HepG2 (cell line): Measurements from ENCODE around the gene KIRREL3. TPM values are rescaled to one million over a fixed set of nuclear protein-coding genes. Genes with fewer than 3 reads are reported as not detected.

Experiments
- ATAC-seq: fragments of 200-7000 bp; cut with Tn5 transposase; 3 replicates; pipeline ENCODE4 v1.9.1; 2020; ENCODE audit warnings: mild to moderate bottlenecking, moderate library complexity
- BruUV-seq: library from RNA; stranded (reverse); fragments of 400-500 nt; replicated peaks from 2 replicates; lab custom pipeline; 2021; lab: Mats Ljungman, UMichigan
- CTCF ChIA-PET: fragments of 300-600 bp; formaldehyde crosslinking; extraction: SDS; loops from one replicate; lab custom pipeline; 2021; ENCODE audit warnings: low total read pairs, inconsistent platforms, low intra/inter-chr PET ratio; lab: Yijun Ruan, JAX
- POLR2A ChIA-PET: fragments of 350-600 bp; sonication (Branson Sonifier 250); formaldehyde crosslinking; loops from one replicate; lab custom pipeline; 2020; ENCODE audit warnings: antibody characterized with exemption, inconsistent platforms; lab: Yijun Ruan, JAX
- DNase-seq: peaks from one replicate; pipeline ENCODE4 v3.0.0-alpha.2; 2015; ENCODE audit warnings: low spot score
- FAIRE-seq: peaks from 3 replicates; lab custom pipeline; 2011; peaks lifted over from hg19 to GRCh38; lab: Jason Lieb, UNC
- H2AFZ ChIP-seq: one replicate; pipeline ENCODE4 v1.6.1; 2011; ENCODE audit warnings: low read length, inconsistent platforms
- H3K27ac ChIP-seq: fragments of 300-600 bp; 3 replicates; pipeline ENCODE4 v1.8.0; 2011; ENCODE audit warnings: mixed run types, mild to moderate bottlenecking, mixed read lengths, low read length, inconsistent platforms; ENCODE audit not compliant: insufficient read depth; ENCODE audit errors: extremely low read length
- H3K27me3 ChIP-seq, 2 experiments: fragments of 200-600 bp in 1 of 2; 2 replicates in 1 of 2; 3 replicates in 1 of 2; pipeline versions ENCODE4 v1.6.0 to v1.8.0; 2011; ENCODE audit warnings: low read length in 2 of 2, mild to moderate bottlenecking in 2 of 2, moderate library complexity in 2 of 2, inconsistent platforms in 1 of 2; ENCODE audit not compliant: insufficient read depth in 2 of 2, control insufficient read depth in 1 of 2
- H3K36me3 ChIP-seq, 2 experiments: fragments of 200-600 bp in 1 of 2; replicated peaks in 1 of 2; 2 replicates in 1 of 2; 3 replicates in 1 of 2; pipeline versions ENCODE4 v1.5.1 to v1.8.0; 2011; ENCODE audit warnings: low read length in 2 of 2, inconsistent platforms in 1 of 2; ENCODE audit not compliant: insufficient read depth in 2 of 2, control insufficient read depth in 1 of 2
- H3K4me1 ChIP-seq: 2 replicates; pipeline ENCODE4 v1.5.1; 2012; ENCODE audit warnings: low read length, inconsistent platforms; ENCODE audit not compliant: insufficient read depth
- H3K4me2 ChIP-seq: 2 replicates; pipeline ENCODE4 v1.6.0; 2011; ENCODE audit warnings: low read depth, low read length, inconsistent platforms
- H3K4me3 ChIP-seq, 3 experiments: fragments of 200-600 bp in 1 of 3; sonication (generic), shearing (Covaris generic) in 1 of 3; replicated peaks in 1 of 3; 2 replicates each; pipeline ENCODE4 v1.5.1; 2011 to 2016; ENCODE audit warnings: low read length in 3 of 3, inconsistent platforms in 2 of 3, low read depth in 2 of 3, mild to moderate bottlenecking in 2 of 3, control low read depth in 1 of 3, mixed read lengths in 1 of 3; ENCODE audit not compliant: insufficient read depth in 1 of 3
- H3K79me2 ChIP-seq: one replicate; pipeline ENCODE4 v1.6.1; 2011; ENCODE audit warnings: low read length, inconsistent platforms; ENCODE audit not compliant: insufficient read depth
- H3K9ac ChIP-seq: 2 replicates; pipeline ENCODE4 v1.6.0; 2011; ENCODE audit warnings: mild to moderate bottlenecking, low read depth, low read length, inconsistent platforms; ENCODE audit not compliant: insufficient read depth
- H3K9me3 ChIP-seq: 2 replicates; pipeline ENCODE4 v1.5.1; 2012; ENCODE audit warnings: mild to moderate bottlenecking, low read length
- H4K20me1 ChIP-seq: 2 replicates; pipeline ENCODE4 v1.6.0; 2011; ENCODE audit warnings: inconsistent platforms, mild to moderate bottlenecking, low read length, moderate library complexity; ENCODE audit not compliant: insufficient read depth
- AKAP8 ChIP-seq: sonication (generic); formaldehyde crosslinking; IDR thresholded peaks from 2 replicates; pipeline ENCODE4 v1.5.1; 2020; ENCODE audit warnings: mild to moderate bottlenecking, missing genetic modification reagents
- RFXAP ChIP-seq: sonication (generic); formaldehyde crosslinking; IDR thresholded peaks from 2 replicates; pipeline ENCODE4 v1.4.0; 2020; ENCODE audit warnings: missing genetic modification reagents, borderline replicate concordance
- TOPORS ChIP-seq: sonication (generic); formaldehyde crosslinking; IDR thresholded peaks from 2 replicates; pipeline ENCODE4 v1.8.0; 2023; ENCODE audit warnings: mild to moderate bottlenecking, missing genetic modification reagents
- ZFP62 ChIP-seq: sonication (generic); formaldehyde crosslinking; IDR thresholded peaks from 2 replicates; pipeline ENCODE4 v1.4.0; 2020; ENCODE audit warnings: missing genetic modification reagents
- ZMYM2 ChIP-seq: sonication (generic); formaldehyde crosslinking; IDR thresholded peaks from 2 replicates; pipeline ENCODE4 v1.8.0; 2022; ENCODE audit warnings: mild to moderate bottlenecking, missing genetic modification reagents
- ZNF75D ChIP-seq: sonication (generic); formaldehyde crosslinking; IDR thresholded peaks from 2 replicates; pipeline ENCODE4 v1.8.1; 2023; ENCODE audit warnings: missing genetic modification reagents, mild to moderate bottlenecking, borderline replicate concordance
- ZNF761 ChIP-seq: sonication (generic); formaldehyde crosslinking; conservative IDR thresholded peaks from 2 replicates; pipeline ENCODE4 v1.4.0; 2020; ENCODE audit warnings: mild to moderate bottlenecking, missing genetic modification reagents
- ZNF768 ChIP-seq: sonication (generic); formaldehyde crosslinking; IDR thresholded peaks from 2 replicates; pipeline ENCODE4 v1.4.0; 2020; ENCODE audit warnings: missing genetic modification reagents
- ZNF777 ChIP-seq: sonication (generic); formaldehyde crosslinking; IDR thresholded peaks from 2 replicates; pipeline ENCODE4 v1.4.0; 2020; ENCODE audit warnings: missing genetic modification reagents
- WGBS: methylation state at CpG from one replicate; pipeline ENCODE4 v1.1.6; 2017; ENCODE audit warnings: low lambda C conversion rate; 5-methylcytosine and 5-hydroxymethylcytosine counted together
- in situ Hi-C: cut with HindIII; loops from 2 replicates; pipeline ENCODE4 v1.10.0; 2017; ENCODE audit warnings: low pct_unique_long_range_greater_than_20kb; ENCODE audit not compliant: extremely low pct_ligation_motif_present
- intact Hi-C: fragments of 100-400 bp; cut with micrococcal nuclease; formaldehyde crosslinking; loops from one replicate; pipeline ENCODE4 v1.10.0; 2022; ENCODE audit not compliant: unreplicated experiment
- polyA plus RNA-seq, 8 experiments: library from polyadenylated mRNA; depleted of rRNA in 3 of 8; stranded (reverse) in 7 of 8; unstranded in 1 of 8; fragments of >200 nt; fragmentation: Illumina TruSeq in 4 of 8; extraction: Trizol in 4 of 8; gene quantifications; 2 replicates each; pipeline versions ENCODE4 v1.2.1 to v1.2.3, GENCODE V29; 2011 to 2016; ENCODE audit warnings: low read depth in 4 of 8, missing spikeins in 1 of 8, mixed read lengths in 1 of 8; ENCODE audit not compliant: insufficient read depth in 1 of 8
- total RNA-seq, 5 experiments: library from RNA; depleted of rRNA; stranded (reverse); fragments of >200 nt; fragmentation: Illumina TruSeq; extraction: Trizol; gene quantifications; 2 replicates each; pipeline ENCODE4 v1.2.3, GENCODE V29; 2016; ENCODE audit warnings: low read depth in 1 of 5
- TF ChIP-seq, protein P1 (sequence below): sonication (generic); formaldehyde crosslinking; conservative IDR thresholded peaks from 2 replicates; pipeline ENCODE4 v1.5.0; 2020; ENCODE audit warnings: missing genetic modification reagents
- TF ChIP-seq, protein P2 (sequence below): sonication (generic); formaldehyde crosslinking; IDR thresholded peaks from 2 replicates; pipeline ENCODE4 v1.8.1; 2023; ENCODE audit warnings: mild to moderate bottlenecking, missing genetic modification reagents
- TF ChIP-seq, protein P3 (sequence below): sonication (generic); formaldehyde crosslinking; IDR thresholded peaks from 2 replicates; pipeline ENCODE4 v1.4.0; 2020; ENCODE audit warnings: mild to moderate bottlenecking, missing genetic modification reagents

The KIRREL3 gene
- total and polyA plus RNA-seq, 2 of the 13 experiments (the other 11 are each of a cell fraction or from before 2014, with no cell fraction given) = not detected

DNA sequence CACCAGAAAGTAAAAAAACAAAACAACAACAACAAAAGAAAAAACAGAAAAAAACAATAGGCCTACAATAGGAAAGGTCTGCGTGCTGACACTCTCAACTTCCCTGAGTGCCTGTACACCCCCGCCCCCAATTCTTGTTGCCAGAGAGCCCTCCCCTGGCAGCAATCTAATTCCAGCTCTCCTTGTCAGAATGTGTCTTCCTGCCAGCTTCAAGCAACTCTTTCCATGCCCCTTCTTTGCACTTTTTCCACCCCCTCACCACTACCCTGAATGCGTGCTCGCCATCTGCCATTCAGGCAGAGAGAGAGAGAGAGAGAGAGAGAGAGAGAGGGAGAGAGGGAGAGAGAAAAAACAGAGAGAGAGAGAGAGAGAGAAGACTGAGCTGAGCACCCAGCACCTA, 245.0 kb downstream of the KIRREL3 start (continued):
- no peak for TF ChIP-seq TOPORS
- TF ChIP-seq, all 625 proteins: peak for 0

DNA sequence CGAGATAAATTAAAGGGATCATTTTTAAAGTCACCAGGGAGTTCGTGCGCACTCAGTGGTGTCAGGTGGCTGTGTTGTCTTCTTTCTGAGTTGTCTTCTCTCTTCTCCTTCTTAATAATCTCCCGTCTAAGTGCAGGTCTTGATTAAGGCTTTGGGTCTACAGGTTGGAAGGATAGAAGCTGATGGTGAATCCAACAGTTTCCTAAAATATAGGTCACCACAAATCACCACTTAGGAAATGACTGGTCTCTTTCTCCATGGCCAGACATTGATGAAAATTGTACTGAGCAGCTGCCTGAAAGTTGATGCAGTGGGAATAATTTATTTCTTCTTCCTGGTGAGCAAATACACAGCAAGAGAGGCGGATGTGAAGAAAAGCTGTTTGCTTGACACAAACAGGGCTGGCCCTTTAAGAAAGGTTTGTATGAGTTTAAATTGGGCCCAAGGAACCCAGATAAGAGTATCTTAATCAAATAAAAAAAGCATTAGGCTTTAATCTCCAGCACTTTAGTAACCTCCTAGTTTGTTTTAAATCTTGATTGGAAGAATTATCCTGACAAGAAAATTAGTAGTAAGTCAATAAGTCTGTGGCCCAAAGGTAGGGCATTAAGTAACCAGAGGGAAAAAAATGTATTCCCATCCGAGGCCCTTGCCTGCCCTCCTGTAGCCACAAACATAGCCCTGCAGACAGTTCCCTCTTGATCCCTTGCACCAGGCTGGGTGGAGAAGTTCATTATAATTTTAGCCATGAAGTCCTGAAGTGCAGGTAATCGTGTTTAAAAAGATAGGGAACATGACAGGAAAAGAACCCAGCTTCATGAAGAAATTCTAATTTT, 245.8 kb downstream of the KIRREL3 start:
- POLR2A ChIA-PET = no interaction called here
- H3K9ac ChIP-seq = no peak overlapping the region
- no peak overlapping the region for H3K4me2 ChIP-seq
- DNase-seq (no peak), FAIRE-seq (no peak), ATAC-seq (no peak)
- H3K4me3 ChIP-seq = no peak overlapping the region
- in situ Hi-C loops (no loop called here), intact Hi-C loops (no loop called here)
- H3K79me2 ChIP-seq = no peaks in the 10 kb centered on the region
- H2AFZ ChIP-seq = no peak overlapping the region
- CTCF ChIA-PET = no interaction called here
- no peaks in the 10 kb centered on the region for H4K20me1 ChIP-seq
- 0 out of 5 replicates have a peak, but pooled peaks cover 0 to 9% of the 10 kb centered on the region in 2 experiments for H3K27me3 ChIP-seq
- no peaks in the 10 kb centered on the region for H3K4me1 ChIP-seq
- no peaks in the 10 kb centered on the region for H3K9me3 ChIP-seq
- no peaks in the 10 kb centered on the region for H3K36me3 ChIP-seq
- no peak overlapping the region for H3K27ac ChIP-seq
- WGBS = 13% methylated on average over 7 of the region's 7 CpGs
- no TSS peak for BruUV-seq
- TF ChIP-seq ZNF75D (CRISPR knock-in tag) = no peak
- TF ChIP-seq, protein P1, sequence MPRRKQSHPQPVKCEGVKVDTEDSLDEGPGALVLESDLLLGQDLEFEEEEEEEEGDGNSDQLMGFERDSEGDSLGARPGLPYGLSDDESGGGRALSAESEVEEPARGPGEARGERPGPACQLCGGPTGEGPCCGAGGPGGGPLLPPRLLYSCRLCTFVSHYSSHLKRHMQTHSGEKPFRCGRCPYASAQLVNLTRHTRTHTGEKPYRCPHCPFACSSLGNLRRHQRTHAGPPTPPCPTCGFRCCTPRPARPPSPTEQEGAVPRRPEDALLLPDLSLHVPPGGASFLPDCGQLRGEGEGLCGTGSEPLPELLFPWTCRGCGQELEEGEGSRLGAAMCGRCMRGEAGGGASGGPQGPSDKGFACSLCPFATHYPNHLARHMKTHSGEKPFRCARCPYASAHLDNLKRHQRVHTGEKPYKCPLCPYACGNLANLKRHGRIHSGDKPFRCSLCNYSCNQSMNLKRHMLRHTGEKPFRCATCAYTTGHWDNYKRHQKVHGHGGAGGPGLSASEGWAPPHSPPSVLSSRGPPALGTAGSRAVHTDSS (CRISPR knock-in tag) = no peak
- no peak for TF ChIP-seq AKAP8 (CRISPR knock-in tag)
- TF ChIP-seq, protein P2, sequence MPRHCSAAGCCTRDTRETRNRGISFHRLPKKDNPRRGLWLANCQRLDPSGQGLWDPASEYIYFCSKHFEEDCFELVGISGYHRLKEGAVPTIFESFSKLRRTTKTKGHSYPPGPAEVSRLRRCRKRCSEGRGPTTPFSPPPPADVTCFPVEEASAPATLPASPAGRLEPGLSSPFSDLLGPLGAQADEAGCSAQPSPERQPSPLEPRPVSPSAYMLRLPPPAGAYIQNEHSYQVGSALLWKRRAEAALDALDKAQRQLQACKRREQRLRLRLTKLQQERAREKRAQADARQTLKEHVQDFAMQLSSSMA (CRISPR knock-in tag) = no peak
- TF ChIP-seq, protein P3, sequence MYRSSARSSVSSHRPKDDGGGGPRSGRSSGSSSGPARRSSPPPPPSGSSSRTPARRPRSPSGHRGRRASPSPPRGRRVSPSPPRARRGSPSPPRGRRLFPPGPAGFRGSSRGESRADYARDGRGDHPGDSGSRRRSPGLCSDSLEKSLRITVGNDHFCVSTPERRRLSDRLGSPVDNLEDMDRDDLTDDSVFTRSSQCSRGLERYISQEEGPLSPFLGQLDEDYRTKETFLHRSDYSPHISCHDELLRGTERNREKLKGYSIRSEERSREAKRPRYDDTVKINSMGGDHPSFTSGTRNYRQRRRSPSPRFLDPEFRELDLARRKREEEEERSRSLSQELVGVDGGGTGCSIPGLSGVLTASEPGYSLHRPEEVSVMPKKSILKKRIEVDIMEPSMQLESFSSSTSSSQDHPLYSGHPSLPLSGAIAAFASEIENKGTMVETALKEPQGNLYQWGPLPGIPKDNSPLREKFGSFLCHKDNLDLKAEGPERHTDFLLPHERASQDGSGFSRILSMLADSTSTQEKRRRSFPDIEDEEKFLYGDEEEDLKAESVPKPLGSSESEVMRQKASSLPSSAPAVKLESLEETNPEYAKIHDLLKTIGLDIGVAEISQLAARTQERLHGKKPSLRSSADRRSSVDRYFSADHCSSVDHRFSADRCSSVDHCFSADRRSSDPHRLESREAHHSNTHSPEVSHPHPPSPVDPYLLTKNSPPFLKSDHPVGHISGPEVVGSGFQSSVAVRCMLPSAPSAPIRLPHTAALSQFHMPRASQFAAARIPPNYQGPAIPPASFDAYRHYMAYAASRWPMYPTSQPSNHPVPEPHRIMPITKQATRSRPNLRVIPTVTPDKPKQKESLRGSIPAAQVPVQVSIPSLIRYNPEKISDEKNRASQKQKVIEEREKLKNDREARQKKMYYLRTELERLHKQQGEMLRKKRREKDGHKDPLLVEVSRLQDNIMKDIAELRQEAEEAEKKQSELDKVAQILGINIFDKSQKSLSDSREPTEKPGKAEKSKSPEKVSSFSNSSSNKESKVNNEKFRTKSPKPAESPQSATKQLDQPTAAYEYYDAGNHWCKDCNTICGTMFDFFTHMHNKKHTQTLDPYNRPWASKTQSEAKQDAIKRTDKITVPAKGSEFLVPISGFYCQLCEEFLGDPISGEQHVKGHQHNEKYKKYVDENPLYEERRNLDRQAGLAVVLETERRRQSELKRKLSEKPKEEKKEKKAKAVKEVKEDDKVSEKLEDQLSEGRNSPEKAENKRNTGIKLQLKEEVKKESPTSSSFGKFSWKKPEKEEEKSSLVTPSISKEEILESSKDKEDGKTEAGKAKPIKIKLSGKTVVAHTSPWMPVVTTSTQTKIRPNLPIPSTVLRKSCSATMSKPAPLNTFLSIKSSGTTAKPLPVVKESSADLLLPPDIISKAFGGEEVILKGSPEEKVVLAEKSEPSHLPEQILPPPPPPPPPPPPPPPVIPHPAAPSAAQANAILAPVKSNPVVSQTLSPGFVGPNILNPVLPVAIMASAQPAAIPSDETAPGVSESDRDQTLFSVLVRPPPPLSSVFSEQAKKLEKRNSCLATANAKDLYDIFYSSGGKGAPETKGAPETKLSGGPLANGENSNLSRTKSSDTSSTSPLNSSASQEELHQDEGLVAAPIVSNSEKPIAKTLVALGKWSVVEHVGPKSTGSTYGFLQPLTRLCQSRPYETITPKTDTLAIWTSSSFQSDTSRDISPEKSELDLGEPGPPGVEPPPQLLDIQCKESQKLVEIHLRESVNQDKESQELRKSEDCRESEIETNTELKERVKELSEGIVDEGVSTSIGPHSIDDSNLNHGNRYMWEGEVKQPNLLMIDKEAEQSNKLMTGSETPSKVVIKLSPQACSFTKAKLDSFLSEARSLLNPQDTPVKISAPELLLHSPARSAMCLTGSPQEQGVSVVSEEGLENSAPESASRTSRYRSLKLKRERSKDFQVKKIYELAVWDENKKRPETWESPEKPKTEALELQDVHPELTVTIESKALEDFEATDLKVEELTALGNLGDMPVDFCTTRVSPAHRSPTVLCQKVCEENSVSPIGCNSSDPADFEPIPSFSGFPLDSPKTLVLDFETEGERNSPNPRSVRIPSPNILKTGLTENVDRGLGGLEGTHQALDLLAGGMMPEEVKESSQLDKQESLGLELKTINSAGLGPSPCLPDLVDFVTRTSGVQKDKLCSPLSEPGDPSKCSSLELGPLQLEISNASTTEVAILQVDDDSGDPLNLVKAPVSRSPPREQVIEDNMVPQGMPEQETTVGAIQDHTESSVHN = no peak
- no peak for TF ChIP-seq ZFP62
- TF ChIP-seq ZNF768 (CRISPR knock-in tag) = no peak
- no peak for TF ChIP-seq ZMYM2 (CRISPR knock-in tag)
- no peak for TF ChIP-seq RFXAP (CRISPR knock-in tag)
- no peak for TF ChIP-seq ZNF761 (CRISPR knock-in tag)
- no peak for TF ChIP-seq ZNF777 (CRISPR knock-in tag)
